ENCODE results near the gene FOXN4.

FOXN4 gene

GRCh38 chr12:109308534-109309380, at the start of gene FOXN4:
Gene FOXN4, minus strand, starts transcription at chr12:109309284. Its CDS starts 963 bp downstream, at chr12:109308321.
- no peak for TF ChIP-seq CTCF (IDR thresholded peaks at IDR 0.05; ENCODE audit: insufficient read depth, low read depth, low read length, missing control alignments)
- DNase-seq (ENCODE audit: low read depth) = no peak
- H3K4me3 ChIP-seq (ENCODE audit: low read length) = peak within 1 kb of the TSS; percentile 27

GRCh38 chr12:109358154-109358869, 49.2 kb upstream of the FOXN4 start:
- DNase-seq (ENCODE audit: low read depth) = no peak
- TF ChIP-seq CTCF (IDR thresholded peaks at IDR 0.05; ENCODE audit: insufficient read depth, low read depth, low read length, missing control alignments) = no peak
- no peak overlapping the region for H3K4me3 ChIP-seq (ENCODE audit: low read length)

GRCh38 chr12:109357032-109357431, 47.9 kb upstream of the FOXN4 start:
- no peak for DNase-seq (ENCODE audit: low read depth)
- no peak overlapping the region for H3K4me3 ChIP-seq (ENCODE audit: low read length)
- TF ChIP-seq CTCF (IDR thresholded peaks at IDR 0.05; ENCODE audit: insufficient read depth, low read depth, low read length, missing control alignments) = no peak

GRCh38 chr12:109356577-109356976, 47.5 kb upstream of the FOXN4 start:
- no peak for TF ChIP-seq CTCF (IDR thresholded peaks at IDR 0.05; ENCODE audit: insufficient read depth, low read depth, low read length, missing control alignments)
- no peak overlapping the region for H3K4me3 ChIP-seq (ENCODE audit: low read length)
- DNase-seq (ENCODE audit: low read depth) = no peak

- TF ChIP-seq CTCF (IDR thresholded peaks at IDR 0.05; ENCODE audit: insufficient read depth, low read depth, low read length, missing control alignments) = no peak
- no peak overlapping the region for H3K4me3 ChIP-seq (ENCODE audit: low read length)
- no peak for DNase-seq (ENCODE audit: low read depth)
These were observed 43.1 kb upstream of the FOXN4 start for GRCh38 chr12:109352184-109352583.

- TF ChIP-seq CTCF (IDR thresholded peaks at IDR 0.05; ENCODE audit: insufficient read depth, low read depth, low read length, missing control alignments) = no peak
- DNase-seq (ENCODE audit: low read depth) = no peak
- no peak within 1 kb of the TSS for H3K4me3 ChIP-seq (ENCODE audit: low read length)
These were observed 38.5 kb upstream of the FOXN4 start, which contains the start of gene MYO1H for GRCh38 chr12:109347589-109347988. Gene MYO1H, plus strand, starts transcription at chr12:109347900. Its CDS starts 61 bp downstream, at chr12:109347961.

All from epithelial cell of esophagus (primary cell).